ENCODE results near the gene HECA.

The HECA gene

GRCh38 chr6:139165324-139165723, 30.4 kb downstream of the HECA start:
- TF ChIP-seq GATA3 (IDR thresholded peaks at IDR 0.05; ENCODE audit: low read depth, low read length) (no peak), GATA2 (IDR thresholded peaks at IDR 0.05; ENCODE audit: low read depth, low read length) (no peak)

GRCh38 chr6:139166238-139166955, 31.5 kb downstream of the HECA start:
- TF ChIP-seq GATA3 (IDR thresholded peaks at IDR 0.05; ENCODE audit: low read depth, low read length) (no peak), GATA2 (IDR thresholded peaks at IDR 0.05; ENCODE audit: low read depth, low read length) (no peak)

- TF ChIP-seq GATA3 (IDR thresholded peaks at IDR 0.05; ENCODE audit: low read depth, low read length) (no peak), GATA2 (IDR thresholded peaks at IDR 0.05; ENCODE audit: low read depth, low read length) (no peak)
Measured at GRCh38 chr6:139166956-139167313, 32.1 kb downstream of the HECA start.

- TF ChIP-seq GATA3 (IDR thresholded peaks at IDR 0.05; ENCODE audit: low read depth, low read length), result no peak
- no peak for TF ChIP-seq GATA2 (IDR thresholded peaks at IDR 0.05; ENCODE audit: low read depth, low read length)
Measured at GRCh38 chr6:139172151-139172550, 37.3 kb downstream of the HECA start.

- TF ChIP-seq GATA3 (IDR thresholded peaks at IDR 0.05; ENCODE audit: low read depth, low read length) (no peak), GATA2 (IDR thresholded peaks at IDR 0.05; ENCODE audit: low read depth, low read length) (no peak)
Measured at GRCh38 chr6:139172567-139172966, 37.7 kb downstream of the HECA start.

GRCh38 chr6:139173172-139173571, 38.3 kb downstream of the HECA start:
- no peak for TF ChIP-seq GATA2 (IDR thresholded peaks at IDR 0.05; ENCODE audit: low read depth, low read length)
- no peak for TF ChIP-seq GATA3 (IDR thresholded peaks at IDR 0.05; ENCODE audit: low read depth, low read length)

GRCh38 chr6:139173822-139174221, 38.9 kb downstream of the HECA start:
- TF ChIP-seq GATA3 (IDR thresholded peaks at IDR 0.05; ENCODE audit: low read depth, low read length) (no peak), GATA2 (IDR thresholded peaks at IDR 0.05; ENCODE audit: low read depth, low read length) (no peak)

GRCh38 chr6:139174961-139175360, 40.1 kb downstream of the HECA start:
- no peak for TF ChIP-seq GATA3 (IDR thresholded peaks at IDR 0.05; ENCODE audit: low read depth, low read length)
- no peak for TF ChIP-seq GATA2 (IDR thresholded peaks at IDR 0.05; ENCODE audit: low read depth, low read length)

GRCh38 chr6:139175389-139175948, 40.6 kb downstream of the HECA start:
- TF ChIP-seq GATA2 (IDR thresholded peaks at IDR 0.05; ENCODE audit: low read depth, low read length) (no peak), GATA3 (IDR thresholded peaks at IDR 0.05; ENCODE audit: low read depth, low read length) (no peak)

- TF ChIP-seq GATA2 (IDR thresholded peaks at IDR 0.05; ENCODE audit: low read depth, low read length), result no peak
- TF ChIP-seq GATA3 (IDR thresholded peaks at IDR 0.05; ENCODE audit: low read depth, low read length), result no peak
Measured at GRCh38 chr6:139181236-139181635, 46.4 kb downstream of the HECA start.

GRCh38 chr6:139184047-139184446, 49.2 kb downstream of the HECA start:
- no peak for TF ChIP-seq GATA2 (IDR thresholded peaks at IDR 0.05; ENCODE audit: low read depth, low read length)
- TF ChIP-seq GATA3 (IDR thresholded peaks at IDR 0.05; ENCODE audit: low read depth, low read length), result no peak

GRCh38 chr6:139184459-139184858, 49.6 kb downstream of the HECA start:
- TF ChIP-seq GATA2 (IDR thresholded peaks at IDR 0.05; ENCODE audit: low read depth, low read length) (no peak), GATA3 (IDR thresholded peaks at IDR 0.05; ENCODE audit: low read depth, low read length) (no peak)

- no peak for TF ChIP-seq GATA2 (IDR thresholded peaks at IDR 0.05; ENCODE audit: low read depth, low read length)
- TF ChIP-seq GATA3 (IDR thresholded peaks at IDR 0.05; ENCODE audit: low read depth, low read length), result no peak
Measured at GRCh38 chr6:139186242-139186641, 51.4 kb downstream of the HECA start.

GRCh38 chr6:139186692-139187091, 51.8 kb downstream of the HECA start:
- TF ChIP-seq GATA2 (IDR thresholded peaks at IDR 0.05; ENCODE audit: low read depth, low read length) (no peak), GATA3 (IDR thresholded peaks at IDR 0.05; ENCODE audit: low read depth, low read length) (no peak)

GRCh38 chr6:139187489-139187888, 52.6 kb downstream of the HECA start:
- no peak for TF ChIP-seq GATA3 (IDR thresholded peaks at IDR 0.05; ENCODE audit: low read depth, low read length)
- no peak for TF ChIP-seq GATA2 (IDR thresholded peaks at IDR 0.05; ENCODE audit: low read depth, low read length)

All from SH-SY5Y (cell line).